Hepatocyte (in vitro differentiated cells): ENCODE data around the gene EPHB1.

Experiments used
- EZH2phosphoT487 ChIP-seq: fragments of 200-600 bp; sonication (generic); IDR thresholded peaks from one replicate; pipeline ENCODE4 v1.6.1; 2018; ENCODE audit warnings: antibody characterized with exemption, mild to moderate bottlenecking, low read depth, moderate library complexity; ENCODE audit not compliant: unreplicated experiment, severe bottlenecking
- TF ChIP-seq, protein P1 (sequence below): fragments of 200-600 bp; sonication (generic); IDR thresholded peaks from 2 replicates; pipeline ENCODE4 v1.5.1; 2016; ENCODE audit warnings: antibody characterized with exemption, mild to moderate bottlenecking; ENCODE audit not compliant: poor library complexity

DNA sequence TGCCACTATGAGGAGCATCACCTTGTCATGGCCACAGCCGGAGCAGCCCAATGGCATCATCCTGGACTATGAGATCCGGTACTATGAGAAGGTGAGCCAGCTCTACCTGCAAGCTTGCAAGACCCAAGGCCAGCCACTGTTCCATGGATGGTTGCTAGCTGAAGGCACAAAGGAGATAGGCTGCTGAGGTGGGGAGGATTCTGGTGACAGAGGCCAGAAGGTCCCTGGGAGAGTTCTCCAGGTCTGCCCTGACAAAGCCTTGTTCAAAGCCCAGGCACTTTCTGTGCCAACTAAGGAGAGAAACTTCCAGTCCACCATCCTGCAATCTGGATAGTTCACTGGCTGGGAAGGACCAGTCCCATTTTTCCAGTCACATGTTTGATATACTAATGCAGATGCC is 359.1 kb downstream of the EPHB1 start:
- TF ChIP-seq, protein P1, sequence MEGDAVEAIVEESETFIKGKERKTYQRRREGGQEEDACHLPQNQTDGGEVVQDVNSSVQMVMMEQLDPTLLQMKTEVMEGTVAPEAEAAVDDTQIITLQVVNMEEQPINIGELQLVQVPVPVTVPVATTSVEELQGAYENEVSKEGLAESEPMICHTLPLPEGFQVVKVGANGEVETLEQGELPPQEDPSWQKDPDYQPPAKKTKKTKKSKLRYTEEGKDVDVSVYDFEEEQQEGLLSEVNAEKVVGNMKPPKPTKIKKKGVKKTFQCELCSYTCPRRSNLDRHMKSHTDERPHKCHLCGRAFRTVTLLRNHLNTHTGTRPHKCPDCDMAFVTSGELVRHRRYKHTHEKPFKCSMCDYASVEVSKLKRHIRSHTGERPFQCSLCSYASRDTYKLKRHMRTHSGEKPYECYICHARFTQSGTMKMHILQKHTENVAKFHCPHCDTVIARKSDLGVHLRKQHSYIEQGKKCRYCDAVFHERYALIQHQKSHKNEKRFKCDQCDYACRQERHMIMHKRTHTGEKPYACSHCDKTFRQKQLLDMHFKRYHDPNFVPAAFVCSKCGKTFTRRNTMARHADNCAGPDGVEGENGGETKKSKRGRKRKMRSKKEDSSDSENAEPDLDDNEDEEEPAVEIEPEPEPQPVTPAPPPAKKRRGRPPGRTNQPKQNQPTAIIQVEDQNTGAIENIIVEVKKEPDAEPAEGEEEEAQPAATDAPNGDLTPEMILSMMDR = no peak
- TF ChIP-seq EZH2phosphoT487 = no peak
